ENCODE data around the gene ALOX5.

GRCh38 chr10:45410807-45411606, 37.0 kb downstream of the ALOX5 start:
- TF ChIP-seq POLR2AphosphoS5 (IDR thresholded peaks at IDR 0.05; ENCODE audit: low read depth, low read length), result no peak
- no peak for TF ChIP-seq POLR2A (IDR thresholded peaks at IDR 0.05; ENCODE audit: low read depth, low read length)
- no peak for TF ChIP-seq TAF1 (IDR thresholded peaks at IDR 0.05; ENCODE audit: low read depth, low read length)
- TF ChIP-seq SPI1 (IDR thresholded peaks at IDR 0.05; ENCODE audit: low read depth, low read length), result no peak
- TF ChIP-seq PAX5 (IDR thresholded peaks at IDR 0.05; ENCODE audit: insufficient read depth, low read length, severe bottlenecking), result no peak
- TF ChIP-seq POU2F2 (IDR thresholded peaks at IDR 0.05; ENCODE audit: low read depth, low read length), result no peak
